ENCODE results near the gene HSBP1L1. TPM values are rescaled to one million over a fixed set of nuclear protein-coding genes. Genes with fewer than 3 reads are reported as not detected.

HSBP1L1 gene
- total RNA-seq, result 7.6 and 7.9 TPM in 2 replicates

GRCh38 chr18:79964330-79965118 lies at the start of gene HSBP1L1:
Gene HSBP1L1 (plus strand): TSS chr18:79964643. CDS start chr18:79964736, 93 bp downstream.

GRCh38 chr18:79951545-79952455 lies 12.6 kb upstream of the HSBP1L1 start, which contains the start of gene SLC66A2:
Gene SLC66A2 (minus strand): TSS chr18:79951653. CDS start chr18:79950926, 727 bp downstream.

GRCh38 chr18:79988451-79989194 lies 24.2 kb downstream of the HSBP1L1 start, which contains the start of gene TXNL4A:
Gene TXNL4A (minus strand): TSS chr18:79988563. CDS start chr18:79988392, 171 bp downstream.

Other genes with a start within 250 kb of the HSBP1L1 start
- gene KCNG2, start 166.7 kb upstream of the HSBP1L1 start, total RNA-seq, result not detected in 2 replicates
- gene SLC66A2, start 13.0 kb upstream of the HSBP1L1 start, total RNA-seq, result 37.0 and 42.7 TPM in 2 replicates
- gene TXNL4A, start 23.9 kb downstream of the HSBP1L1 start, total RNA-seq, result 50.9 and 65.9 TPM in 2 replicates
- 31.2 and 31.5 TPM in 2 replicates for gene RBFA, start 69.8 kb downstream of the HSBP1L1 start, total RNA-seq
- gene ADNP2, start 144.6 kb downstream of the HSBP1L1 start, total RNA-seq, result 22.0 TPM in 2 replicates

All from uterine smooth muscle cell (primary cell).